DMS 273 (cell line): Measurements from ENCODE around the gene SELENOS.
A peak's percentile ranks its signal among the peaks of the same experiment; 100 is the strongest.

ENCODE experiments used
- DNase-seq: peaks from one replicate; lab custom pipeline; 2025; ENCODE audit not compliant: unreplicated experiment; lab: John Stamatoyannopoulos, UW

Gene SELENOS

GRCh38 chr15:101277943-101278564, 769 bp upstream of the SELENOS start:
- peak; percentile 54 for DNase-seq

- DNase-seq, result peak; percentile 49
Observed at GRCh38 chr15:101276501-101277037, 716 bp downstream of the SELENOS start.

GRCh38 chr15:101275018-101275417, 2.3 kb downstream of the SELENOS start:
- DNase-seq, result no peak

GRCh38 chr15:101273534-101273933, 3.8 kb downstream of the SELENOS start:
- DNase-seq, result no peak

- DNase-seq, result no peak
Observed at GRCh38 chr15:101272584-101272983, 4.7 kb downstream of the SELENOS start.

GRCh38 chr15:101269479-101270223, 7.6 kb downstream of the SELENOS start:
- DNase-seq, result peak; percentile 14

- DNase-seq, result no peak
Observed at GRCh38 chr15:101267320-101268104, 9.8 kb downstream of the SELENOS start.

- DNase-seq, result no peak
Observed at GRCh38 chr15:101266787-101267186, 10.5 kb downstream of the SELENOS start.

GRCh38 chr15:101266034-101266433, 11.3 kb downstream of the SELENOS start:
- peak; percentile 3 for DNase-seq

GRCh38 chr15:101264911-101265641, 12.2 kb downstream of the SELENOS start:
- DNase-seq, result no peak

- DNase-seq, result no peak
Observed at GRCh38 chr15:101264011-101264410, 13.3 kb downstream of the SELENOS start.

GRCh38 chr15:101262551-101262950, 14.7 kb downstream of the SELENOS start:
- no peak for DNase-seq

- DNase-seq, result peak; percentile 65
Observed at GRCh38 chr15:101258238-101259144, 18.8 kb downstream of the SELENOS start.

GRCh38 chr15:101256757-101257156, 20.5 kb downstream of the SELENOS start:
- DNase-seq, result peak; percentile 12

- peak; percentile 68 for DNase-seq
Observed at GRCh38 chr15:101255615-101256241, 21.6 kb downstream of the SELENOS start.

GRCh38 chr15:101255051-101255395, 22.3 kb downstream of the SELENOS start:
- peak; percentile 55 for DNase-seq

- no peak for DNase-seq
Observed at GRCh38 chr15:101254157-101255050, 22.9 kb downstream of the SELENOS start.

GRCh38 chr15:101252836-101253235, 24.4 kb downstream of the SELENOS start:
- DNase-seq, result no peak
